ENCODE results near the gene SERPINA4.

DNA sequence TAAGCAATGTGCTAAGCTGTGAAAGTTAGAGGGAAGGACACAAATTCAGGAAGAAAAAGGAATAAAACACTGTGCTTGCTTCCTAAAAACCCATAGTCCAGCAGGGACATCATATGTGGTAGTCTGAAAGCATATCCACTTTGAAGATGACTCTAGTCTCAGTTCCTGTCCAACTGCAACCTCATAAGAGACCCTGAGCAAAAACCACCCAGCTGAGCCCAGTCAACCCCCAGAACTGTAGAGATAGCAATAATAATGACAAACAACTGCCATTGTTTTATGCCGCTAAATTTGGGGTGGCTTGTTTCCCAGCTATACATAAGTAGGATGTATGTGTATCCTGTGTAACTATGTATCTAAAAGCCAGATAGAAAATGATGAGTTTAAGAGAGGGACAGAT, 3.9 kb upstream of the SERPINA4 start:
- TF ChIP-seq, protein P1, sequence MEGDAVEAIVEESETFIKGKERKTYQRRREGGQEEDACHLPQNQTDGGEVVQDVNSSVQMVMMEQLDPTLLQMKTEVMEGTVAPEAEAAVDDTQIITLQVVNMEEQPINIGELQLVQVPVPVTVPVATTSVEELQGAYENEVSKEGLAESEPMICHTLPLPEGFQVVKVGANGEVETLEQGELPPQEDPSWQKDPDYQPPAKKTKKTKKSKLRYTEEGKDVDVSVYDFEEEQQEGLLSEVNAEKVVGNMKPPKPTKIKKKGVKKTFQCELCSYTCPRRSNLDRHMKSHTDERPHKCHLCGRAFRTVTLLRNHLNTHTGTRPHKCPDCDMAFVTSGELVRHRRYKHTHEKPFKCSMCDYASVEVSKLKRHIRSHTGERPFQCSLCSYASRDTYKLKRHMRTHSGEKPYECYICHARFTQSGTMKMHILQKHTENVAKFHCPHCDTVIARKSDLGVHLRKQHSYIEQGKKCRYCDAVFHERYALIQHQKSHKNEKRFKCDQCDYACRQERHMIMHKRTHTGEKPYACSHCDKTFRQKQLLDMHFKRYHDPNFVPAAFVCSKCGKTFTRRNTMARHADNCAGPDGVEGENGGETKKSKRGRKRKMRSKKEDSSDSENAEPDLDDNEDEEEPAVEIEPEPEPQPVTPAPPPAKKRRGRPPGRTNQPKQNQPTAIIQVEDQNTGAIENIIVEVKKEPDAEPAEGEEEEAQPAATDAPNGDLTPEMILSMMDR (IDR thresholded peaks at IDR 0.05), result no peak
- TF ChIP-seq GABPA (IDR thresholded peaks at IDR 0.05; ENCODE audit: low read depth), result no peak
- TF ChIP-seq POLR2AphosphoS5 (IDR thresholded peaks at IDR 0.05; ENCODE audit: low read depth, low read length), result no peak
- no peak for TF ChIP-seq YY1 (IDR thresholded peaks at IDR 0.05; ENCODE audit: low read depth)
- no peak for TF ChIP-seq TAF1 (IDR thresholded peaks at IDR 0.05; ENCODE audit: borderline replicate concordance, low read depth, low read length)
- TF ChIP-seq, protein P2, sequence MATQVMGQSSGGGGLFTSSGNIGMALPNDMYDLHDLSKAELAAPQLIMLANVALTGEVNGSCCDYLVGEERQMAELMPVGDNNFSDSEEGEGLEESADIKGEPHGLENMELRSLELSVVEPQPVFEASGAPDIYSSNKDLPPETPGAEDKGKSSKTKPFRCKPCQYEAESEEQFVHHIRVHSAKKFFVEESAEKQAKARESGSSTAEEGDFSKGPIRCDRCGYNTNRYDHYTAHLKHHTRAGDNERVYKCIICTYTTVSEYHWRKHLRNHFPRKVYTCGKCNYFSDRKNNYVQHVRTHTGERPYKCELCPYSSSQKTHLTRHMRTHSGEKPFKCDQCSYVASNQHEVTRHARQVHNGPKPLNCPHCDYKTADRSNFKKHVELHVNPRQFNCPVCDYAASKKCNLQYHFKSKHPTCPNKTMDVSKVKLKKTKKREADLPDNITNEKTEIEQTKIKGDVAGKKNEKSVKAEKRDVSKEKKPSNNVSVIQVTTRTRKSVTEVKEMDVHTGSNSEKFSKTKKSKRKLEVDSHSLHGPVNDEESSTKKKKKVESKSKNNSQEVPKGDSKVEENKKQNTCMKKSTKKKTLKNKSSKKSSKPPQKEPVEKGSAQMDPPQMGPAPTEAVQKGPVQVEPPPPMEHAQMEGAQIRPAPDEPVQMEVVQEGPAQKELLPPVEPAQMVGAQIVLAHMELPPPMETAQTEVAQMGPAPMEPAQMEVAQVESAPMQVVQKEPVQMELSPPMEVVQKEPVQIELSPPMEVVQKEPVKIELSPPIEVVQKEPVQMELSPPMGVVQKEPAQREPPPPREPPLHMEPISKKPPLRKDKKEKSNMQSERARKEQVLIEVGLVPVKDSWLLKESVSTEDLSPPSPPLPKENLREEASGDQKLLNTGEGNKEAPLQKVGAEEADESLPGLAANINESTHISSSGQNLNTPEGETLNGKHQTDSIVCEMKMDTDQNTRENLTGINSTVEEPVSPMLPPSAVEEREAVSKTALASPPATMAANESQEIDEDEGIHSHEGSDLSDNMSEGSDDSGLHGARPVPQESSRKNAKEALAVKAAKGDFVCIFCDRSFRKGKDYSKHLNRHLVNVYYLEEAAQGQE (IDR thresholded peaks at IDR 0.05; ENCODE audit: low read depth, low read length), result no peak
- TF ChIP-seq EP300 (IDR thresholded peaks at IDR 0.05; ENCODE audit: borderline replicate concordance in 1 of 2, low read depth in 1 of 2, low read length in 1 of 2), result no peak
- TF ChIP-seq MEF2A (IDR thresholded peaks at IDR 0.05; ENCODE audit: borderline replicate concordance, low read depth), result no peak
- no peak for TF ChIP-seq SIN3A (IDR thresholded peaks at IDR 0.05; ENCODE audit: borderline replicate concordance, low read depth, low read length)
- TF ChIP-seq, protein P3, sequence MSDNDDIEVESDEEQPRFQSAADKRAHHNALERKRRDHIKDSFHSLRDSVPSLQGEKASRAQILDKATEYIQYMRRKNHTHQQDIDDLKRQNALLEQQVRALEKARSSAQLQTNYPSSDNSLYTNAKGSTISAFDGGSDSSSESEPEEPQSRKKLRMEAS (IDR thresholded peaks at IDR 0.05; ENCODE audit: low read depth), result no peak

All from SK-N-SH (cell line).